Mucosa of gallbladder (tissue), 1 donor: Measurements from ENCODE around the gene KIF25. TPM values are rescaled to one million over a fixed set of nuclear protein-coding genes. Genes with fewer than 3 reads are reported as not detected.

Source experiments
- DNase-seq: peaks from one replicate; pipeline ENCODE4 v3.0.0-alpha.2; 2020; ENCODE audit warnings: low spot score
- total RNA-seq: library from RNA; stranded (reverse); gene quantifications from one replicate; pipeline ENCODE4 v1.2.1, GENCODE V29; 2021
- donor health status: DM: no; HTN: no; CAD: no.

KIF25 gene
- total RNA-seq, 1 donor from 2014 or later: 0.43 TPM

GRCh38 chr6:168035661-168036545 is 38.4 kb downstream of the KIF25 start:
- DNase-seq: no peak

GRCh38 chr6:168037242-168037641 is 39.8 kb downstream of the KIF25 start:
- DNase-seq: no peak

- no peak for DNase-seq
Measured at GRCh38 chr6:168037856-168038255, 40.4 kb downstream of the KIF25 start.

GRCh38 chr6:168038576-168039140 is 41.2 kb downstream of the KIF25 start:
- no peak for DNase-seq

- no peak for DNase-seq
Measured at GRCh38 chr6:168039301-168039700, 41.8 kb downstream of the KIF25 start.

- no peak for DNase-seq
Measured at GRCh38 chr6:168039849-168040248, 42.4 kb downstream of the KIF25 start.

- DNase-seq: no peak
Measured at GRCh38 chr6:168040856-168041496, 43.5 kb downstream of the KIF25 start.

GRCh38 chr6:168041928-168042327 is 44.5 kb downstream of the KIF25 start:
- DNase-seq: no peak

GRCh38 chr6:168042426-168043192 is 45.1 kb downstream of the KIF25 start:
- no peak for DNase-seq

GRCh38 chr6:168043193-168043847 is 45.8 kb downstream of the KIF25 start:
- no peak for DNase-seq

GRCh38 chr6:168043848-168044415 is 46.5 kb downstream of the KIF25 start:
- DNase-seq: no peak

GRCh38 chr6:168044521-168045130 is 47.2 kb downstream of the KIF25 start:
- no peak for DNase-seq

- no peak for DNase-seq
Measured at GRCh38 chr6:168045141-168045691, 47.7 kb downstream of the KIF25 start.

- DNase-seq: no peak
Measured at GRCh38 chr6:168045706-168046620, 48.5 kb downstream of the KIF25 start.

GRCh38 chr6:168046696-168047095 is 49.2 kb downstream of the KIF25 start:
- no peak for DNase-seq

- DNase-seq: no peak
Measured at GRCh38 chr6:168047841-168048723, 50.6 kb downstream of the KIF25 start.

- no peak for DNase-seq
Measured at GRCh38 chr6:168048724-168049025, 51.2 kb downstream of the KIF25 start.

- no peak for DNase-seq
Measured at GRCh38 chr6:168049277-168049676, 51.8 kb downstream of the KIF25 start.
